ENCODE results near the gene GMPS. TPM values are rescaled to one million over a fixed set of nuclear protein-coding genes. Genes with fewer than 3 reads are reported as not detected.

GMPS gene
- total RNA-seq, 1 donor from 2014 or later = 56.4 TPM

DNA sequence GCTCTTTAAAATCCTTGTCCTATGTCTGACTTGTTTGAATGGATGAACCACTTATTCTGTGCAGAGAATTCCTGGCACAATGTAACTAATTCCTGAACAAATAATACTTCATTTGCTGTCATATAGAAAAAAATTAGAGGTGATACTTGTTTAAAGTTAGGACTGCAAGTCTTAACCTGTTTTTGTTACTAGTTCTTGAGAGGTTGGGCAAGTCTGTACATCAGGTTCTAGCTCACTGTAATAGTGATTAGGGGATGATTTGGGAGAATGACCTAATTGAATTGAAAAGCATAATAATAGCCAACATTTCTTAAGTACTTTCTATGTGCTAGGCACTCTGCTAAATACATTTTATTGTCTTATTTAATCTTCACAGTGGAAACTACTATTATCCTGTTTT is 49.3 kb downstream of the GMPS start:
- no peak overlapping the region for H3K27ac Mint-ChIP-seq (ENCODE audit: unreplicated experiment)
- H3K4me3 Mint-ChIP-seq (ENCODE audit: unreplicated experiment) = no peak overlapping the region
- no peaks in the 10 kb centered on the region for H3K9me3 Mint-ChIP-seq (ENCODE audit: low read depth)
- H3K36me3 Mint-ChIP-seq (ENCODE audit: low read depth) = peaks cover 21% of the 10 kb centered on the region
- H3K27me3 Mint-ChIP-seq (ENCODE audit: low read depth) = no peaks in the 10 kb centered on the region
- no peak for DNase-seq (ENCODE audit: low spot score)
- TF ChIP-seq, protein P1, sequence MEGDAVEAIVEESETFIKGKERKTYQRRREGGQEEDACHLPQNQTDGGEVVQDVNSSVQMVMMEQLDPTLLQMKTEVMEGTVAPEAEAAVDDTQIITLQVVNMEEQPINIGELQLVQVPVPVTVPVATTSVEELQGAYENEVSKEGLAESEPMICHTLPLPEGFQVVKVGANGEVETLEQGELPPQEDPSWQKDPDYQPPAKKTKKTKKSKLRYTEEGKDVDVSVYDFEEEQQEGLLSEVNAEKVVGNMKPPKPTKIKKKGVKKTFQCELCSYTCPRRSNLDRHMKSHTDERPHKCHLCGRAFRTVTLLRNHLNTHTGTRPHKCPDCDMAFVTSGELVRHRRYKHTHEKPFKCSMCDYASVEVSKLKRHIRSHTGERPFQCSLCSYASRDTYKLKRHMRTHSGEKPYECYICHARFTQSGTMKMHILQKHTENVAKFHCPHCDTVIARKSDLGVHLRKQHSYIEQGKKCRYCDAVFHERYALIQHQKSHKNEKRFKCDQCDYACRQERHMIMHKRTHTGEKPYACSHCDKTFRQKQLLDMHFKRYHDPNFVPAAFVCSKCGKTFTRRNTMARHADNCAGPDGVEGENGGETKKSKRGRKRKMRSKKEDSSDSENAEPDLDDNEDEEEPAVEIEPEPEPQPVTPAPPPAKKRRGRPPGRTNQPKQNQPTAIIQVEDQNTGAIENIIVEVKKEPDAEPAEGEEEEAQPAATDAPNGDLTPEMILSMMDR (IDR thresholded peaks at IDR 0.05) = no peak
- peaks cover 9% of the 10 kb centered on the region for H3K4me1 Mint-ChIP-seq (ENCODE audit: low read depth)

DNA sequence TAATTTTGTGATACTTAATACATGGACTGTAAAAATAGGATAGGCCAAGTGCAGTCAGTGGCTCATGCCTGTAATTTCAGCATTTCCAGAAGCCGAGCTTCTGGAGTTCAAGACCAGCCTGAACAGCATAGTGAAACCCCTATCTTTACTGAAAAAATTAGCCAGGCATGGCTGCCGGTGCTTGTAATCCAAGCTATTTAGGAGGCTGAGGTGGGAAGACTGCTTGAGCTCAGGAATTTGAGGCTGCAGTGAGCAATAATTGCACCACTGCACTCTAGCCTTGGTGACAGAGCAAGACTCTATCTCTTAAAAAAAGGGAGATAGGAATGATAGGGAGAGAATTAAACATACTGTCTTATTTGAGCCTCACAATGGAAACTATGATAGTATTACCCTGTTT is 51.0 kb downstream of the GMPS start:
- TF ChIP-seq, protein P1 (IDR thresholded peaks at IDR 0.05) = no peak
- no peak for DNase-seq (ENCODE audit: low spot score)
- Mint-ChIP-seq H3K36me3 (ENCODE audit: low read depth) (peaks cover 13% of the 10 kb centered on the region), H3K4me3 (ENCODE audit: unreplicated experiment) (no peak overlapping the region), H3K4me1 (ENCODE audit: low read depth) (peaks cover 9% of the 10 kb centered on the region), H3K9me3 (ENCODE audit: low read depth) (no peaks in the 10 kb centered on the region), H3K27me3 (ENCODE audit: low read depth) (no peaks in the 10 kb centered on the region), H3K27ac (ENCODE audit: unreplicated experiment) (no peak overlapping the region)

GRCh38 chr3:155934230-155934629 is 63.8 kb downstream of the GMPS start:
- Mint-ChIP-seq H3K27ac (ENCODE audit: unreplicated experiment) (no peak overlapping the region), H3K4me1 (ENCODE audit: low read depth) (no peaks in the 10 kb centered on the region)

DNA sequence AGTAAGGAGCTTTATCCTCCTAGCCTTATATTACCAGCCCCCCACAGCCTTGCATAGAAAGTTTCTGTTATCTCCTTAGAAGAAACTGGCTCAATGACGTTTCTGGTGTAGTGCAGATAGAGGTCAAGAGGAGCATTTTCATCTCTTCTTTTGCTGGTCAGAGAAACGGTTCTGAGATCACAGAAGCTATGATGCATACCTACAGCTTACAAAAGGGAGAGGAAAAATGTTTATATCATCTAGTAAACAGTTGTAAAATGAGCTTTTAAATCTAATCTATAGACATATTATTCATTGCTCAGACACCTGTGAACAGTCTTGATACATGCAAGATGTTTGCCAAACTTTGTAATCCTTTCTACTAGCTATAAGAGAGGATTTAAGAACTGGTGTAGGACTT is 68.0 kb downstream of the GMPS start:
- peaks cover under 1% of the 10 kb centered on the region for H3K4me1 Mint-ChIP-seq (ENCODE audit: low read depth)
- H3K27ac Mint-ChIP-seq (ENCODE audit: unreplicated experiment) = no peak overlapping the region

More at GRCh38 chr3:155934230-155934629, 63.8 kb downstream of the GMPS start:
- H3K36me3 Mint-ChIP-seq (ENCODE audit: low read depth) = peaks cover 17% of the 10 kb centered on the region
- no peaks in the 10 kb centered on the region for H3K27me3 Mint-ChIP-seq (ENCODE audit: low read depth)
- H3K4me3 Mint-ChIP-seq (ENCODE audit: unreplicated experiment) = no peak overlapping the region
- H3K9me3 Mint-ChIP-seq (ENCODE audit: low read depth) = no peaks in the 10 kb centered on the region
- DNase-seq (ENCODE audit: low spot score) = no peak
- TF ChIP-seq, protein P1 (IDR thresholded peaks at IDR 0.05) = peak; percentile 24

DNA sequence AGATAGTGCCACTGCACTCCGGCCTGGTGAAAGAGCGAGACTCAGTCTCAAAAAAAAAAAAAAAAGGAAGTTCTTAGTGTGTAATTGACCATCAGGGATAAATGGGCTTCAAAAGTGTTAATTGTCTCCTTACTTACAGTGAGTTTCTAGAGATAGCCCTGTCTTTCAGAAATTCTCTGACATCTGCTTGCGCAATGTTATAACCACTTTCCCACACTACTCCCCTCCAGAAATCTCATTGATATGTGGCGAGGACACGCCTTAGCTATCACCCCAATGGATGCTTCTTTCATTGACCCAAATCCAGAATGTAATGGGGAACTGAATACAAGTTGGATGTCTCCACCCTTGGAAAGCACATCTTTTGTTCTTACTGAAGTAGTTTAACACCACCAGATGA is 70.9 kb downstream of the GMPS start:
- no peak for DNase-seq (ENCODE audit: low spot score)
- H3K27ac Mint-ChIP-seq (ENCODE audit: unreplicated experiment) = no peak overlapping the region
- no peaks in the 10 kb centered on the region for H3K9me3 Mint-ChIP-seq (ENCODE audit: low read depth)
- H3K27me3 Mint-ChIP-seq (ENCODE audit: low read depth) = no peaks in the 10 kb centered on the region
- H3K36me3 Mint-ChIP-seq (ENCODE audit: low read depth) = peaks cover 12% of the 10 kb centered on the region
- no peak overlapping the region for H3K4me3 Mint-ChIP-seq (ENCODE audit: unreplicated experiment)
- TF ChIP-seq, protein P1 (IDR thresholded peaks at IDR 0.05) = no peak
- peaks cover 16% of the 10 kb centered on the region for H3K4me1 Mint-ChIP-seq (ENCODE audit: low read depth)

More for the DNA sequence above, 68.0 kb downstream of the GMPS start:
- no peaks in the 10 kb centered on the region for H3K9me3 Mint-ChIP-seq (ENCODE audit: low read depth)
- DNase-seq (ENCODE audit: low spot score) = no peak
- no peak overlapping the region for H3K4me3 Mint-ChIP-seq (ENCODE audit: unreplicated experiment)
- H3K36me3 Mint-ChIP-seq (ENCODE audit: low read depth) = peaks cover 20% of the 10 kb centered on the region
- TF ChIP-seq, protein P1 (IDR thresholded peaks at IDR 0.05) = no peak
- H3K27me3 Mint-ChIP-seq (ENCODE audit: low read depth) = no peaks in the 10 kb centered on the region
